Activated gamma-delta T cell treated with anti-CD3 and anti-CD28 coated beads, Interleukin-2, amount 50 U/mL, for 16 hours (primary cell): ENCODE data around the gene CAPZB.

ENCODE experiments used
- DNase-seq: peaks from one replicate; pipeline ENCODE4 v3.0.0-alpha.2; 2020; ENCODE audit warnings: low read depth

The CAPZB gene

DNA sequence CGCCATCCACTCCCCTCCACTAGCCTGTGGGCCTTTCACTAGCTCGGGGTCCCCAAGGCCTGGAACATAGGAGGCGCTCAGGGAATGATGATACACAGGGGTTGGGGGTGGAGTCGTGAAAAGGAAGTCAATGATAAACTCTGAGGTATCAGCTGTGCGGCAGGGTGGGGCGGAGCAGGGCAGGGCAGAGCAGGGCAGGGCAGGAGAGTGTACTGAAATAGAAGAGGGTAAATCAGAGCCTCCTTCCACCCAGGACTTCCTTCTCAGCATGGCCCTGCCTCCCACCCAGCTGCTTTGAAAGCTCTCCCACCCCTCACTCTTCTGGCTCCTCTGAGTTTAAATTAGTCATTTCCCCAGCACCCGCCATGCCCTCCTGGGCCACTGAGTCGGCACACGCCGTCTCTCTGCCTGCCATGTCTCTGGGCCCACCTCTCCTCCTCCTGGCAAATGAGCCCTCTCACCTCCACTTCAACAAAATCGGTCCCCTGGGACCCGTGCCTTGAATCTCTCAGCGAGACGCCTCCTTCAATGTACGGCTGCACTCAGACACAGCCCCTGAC lies 16.9 kb downstream of the CAPZB start:
- peak; percentile 49 for DNase-seq

DNA sequence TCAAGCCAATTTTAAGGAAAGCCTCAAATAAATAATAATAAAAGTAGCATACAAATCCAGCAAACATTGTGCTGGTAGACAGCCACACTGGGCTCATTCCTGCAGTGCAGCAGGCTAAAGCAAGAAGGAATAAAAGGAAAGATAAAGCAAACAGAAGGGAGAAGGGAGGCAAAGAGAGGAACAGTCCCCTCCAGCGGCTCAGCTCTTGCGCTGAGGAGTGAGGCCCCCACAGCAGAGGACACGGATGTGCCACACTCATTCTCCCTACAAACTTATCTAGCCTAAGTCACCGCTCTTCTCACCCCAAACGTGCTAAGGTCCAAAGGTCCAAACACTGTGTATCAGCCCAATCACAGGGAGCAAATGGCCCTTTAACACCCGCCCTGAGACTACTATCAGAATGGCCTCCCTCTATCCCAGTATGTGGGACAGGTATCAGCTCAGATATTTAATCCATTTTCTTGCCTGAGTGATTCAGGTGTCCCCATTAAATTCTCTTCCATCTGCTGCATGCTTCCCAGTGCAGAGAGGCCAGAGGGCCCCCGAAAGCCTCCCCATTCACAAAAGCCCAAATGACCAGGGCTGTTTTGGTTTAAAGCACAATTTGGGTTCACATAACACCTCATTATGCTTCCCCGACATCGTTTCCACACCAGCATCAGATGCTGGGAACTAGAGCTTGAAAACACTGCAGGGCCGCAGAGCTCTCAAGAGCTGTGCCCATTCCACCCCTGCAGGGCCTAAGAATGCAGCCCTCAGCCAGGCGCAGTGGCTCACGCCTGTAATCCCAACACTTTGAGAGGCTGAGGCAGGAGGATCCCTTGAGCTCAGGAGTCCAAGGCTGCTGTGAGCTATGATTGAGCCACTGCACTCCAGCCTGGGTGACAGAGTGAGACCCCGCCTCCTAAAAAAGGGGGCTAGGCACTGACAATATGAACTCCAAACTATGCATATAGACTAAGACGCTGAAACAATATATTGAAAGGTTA lies 17.8 kb downstream of the CAPZB start:
- no peak for DNase-seq

DNA sequence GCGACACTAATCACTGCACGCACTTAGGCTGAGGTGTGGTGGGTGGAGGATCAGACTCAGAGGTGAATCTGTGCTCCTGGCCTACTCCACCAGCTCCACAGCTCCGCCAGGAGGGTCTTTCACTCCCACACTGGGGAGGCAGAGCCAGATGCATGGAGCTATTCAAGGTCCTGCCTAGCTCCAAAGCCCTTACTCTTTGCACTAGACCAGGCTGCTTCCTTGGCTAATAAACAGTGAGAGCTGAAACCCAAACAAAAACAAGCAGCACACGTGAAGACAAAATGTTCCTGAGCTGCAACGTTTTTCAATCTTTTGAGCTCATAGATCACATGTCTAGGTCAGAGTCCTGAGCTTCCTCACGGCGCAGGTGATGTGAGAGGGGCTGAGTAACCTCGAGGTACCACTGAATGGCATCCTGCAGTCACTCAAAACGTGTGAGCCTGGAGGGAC lies 19.2 kb downstream of the CAPZB start:
- DNase-seq = no peak

DNA sequence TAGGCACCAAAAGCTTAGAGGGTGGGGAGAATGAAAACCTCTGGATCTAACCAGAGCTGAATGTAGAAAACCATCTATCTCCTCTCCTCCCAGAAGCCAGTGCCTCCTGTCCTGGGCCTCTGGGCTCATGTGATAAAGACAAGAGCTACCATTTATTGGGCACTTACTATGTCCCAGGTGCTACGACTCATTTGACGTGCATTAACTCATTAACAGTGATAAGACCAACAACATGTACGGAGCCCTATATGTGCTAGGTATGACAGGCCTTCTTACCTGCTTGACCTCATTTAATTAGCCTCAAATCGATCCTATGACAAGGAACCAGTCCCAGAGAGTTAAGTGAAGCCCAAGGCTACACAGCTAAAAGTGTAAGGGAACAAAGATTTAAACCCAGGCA lies 19.7 kb downstream of the CAPZB start:
- DNase-seq = no peak

DNA sequence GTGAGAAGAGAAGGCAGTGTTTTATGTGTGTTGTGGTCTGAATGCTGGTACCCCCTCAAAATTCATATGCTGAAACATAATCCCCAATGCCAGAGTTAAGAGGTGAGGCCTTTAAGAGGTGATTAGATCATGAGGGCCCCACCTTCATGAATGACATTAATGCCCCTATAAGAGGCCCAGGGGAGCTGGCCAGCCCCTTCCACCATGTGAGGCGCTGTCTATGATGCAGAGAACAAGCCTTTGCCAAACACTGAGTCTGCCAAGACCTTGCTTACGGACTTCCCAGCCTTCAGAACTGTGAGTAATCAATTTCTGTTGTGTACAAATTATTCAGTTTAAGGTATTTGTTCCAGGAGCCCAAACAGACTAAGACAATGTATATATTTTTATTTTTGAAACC lies 20.2 kb downstream of the CAPZB start:
- no peak for DNase-seq

DNA sequence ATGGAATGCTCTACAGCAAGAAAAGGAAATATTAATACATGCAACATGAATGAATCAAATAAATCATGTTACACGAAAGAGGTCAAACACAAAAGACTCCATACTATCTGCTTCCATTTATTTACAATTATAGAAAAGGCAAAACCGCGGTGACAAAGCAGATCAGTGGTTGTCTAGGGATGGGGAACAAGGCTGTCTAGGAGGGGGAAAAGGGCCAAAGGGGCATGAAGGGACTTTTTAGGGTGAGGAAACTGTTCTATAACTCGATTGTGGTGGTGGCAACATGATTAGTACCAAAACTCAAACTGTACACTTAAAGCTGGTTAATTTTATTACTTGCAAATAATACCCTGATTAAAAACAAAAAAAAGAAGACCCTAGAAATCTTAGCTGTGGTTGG lies 20.6 kb downstream of the CAPZB start:
- DNase-seq = no peak

DNA sequence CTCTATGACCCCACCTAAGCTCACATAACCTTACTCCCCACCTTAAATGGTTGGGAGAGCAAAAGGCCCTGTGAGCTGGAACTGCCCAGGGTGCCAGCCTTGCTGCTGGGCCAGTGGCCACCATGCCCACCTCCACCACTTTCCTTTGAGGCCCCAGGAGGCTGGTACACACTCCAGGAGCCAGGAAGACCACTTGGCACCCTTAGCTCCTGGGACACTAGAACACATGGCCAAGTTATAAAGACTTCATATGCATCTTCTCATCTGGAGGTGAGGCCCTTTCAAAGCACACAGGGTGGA lies 21.9 kb downstream of the CAPZB start:
- DNase-seq = no peak

DNA sequence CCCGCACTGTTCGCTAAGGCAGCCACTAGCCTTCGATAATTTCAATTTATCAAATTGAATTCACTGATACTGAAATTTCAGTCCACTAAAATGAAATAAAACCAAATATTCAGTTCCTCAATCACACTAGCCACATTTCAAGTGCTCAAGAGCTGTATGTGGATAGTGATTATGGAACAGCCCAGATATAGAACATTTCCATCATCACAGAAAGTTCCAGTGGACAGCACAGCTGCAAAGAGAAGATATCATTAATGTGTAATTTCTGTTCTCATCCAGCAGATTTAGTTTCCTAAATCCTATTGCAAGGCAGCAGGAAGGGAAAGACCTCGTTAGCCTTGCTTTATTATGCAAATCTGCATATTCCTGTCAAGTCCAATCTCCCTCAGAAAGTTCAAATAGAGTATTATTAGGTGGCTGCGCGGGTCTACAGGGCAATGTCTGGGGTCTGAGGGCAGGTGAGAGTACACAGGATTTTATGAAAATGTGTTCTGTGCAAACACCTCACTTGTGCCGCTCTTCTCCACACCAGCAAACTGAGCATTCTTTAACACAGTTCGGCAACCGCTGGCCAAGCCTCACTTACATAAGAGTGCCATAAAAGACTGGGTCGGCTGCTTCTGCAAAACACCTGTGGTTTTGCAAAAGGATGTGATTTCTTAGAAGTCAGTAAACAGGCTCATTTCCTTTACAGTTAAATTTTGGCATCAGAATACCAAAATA lies 22.4 kb downstream of the CAPZB start:
- DNase-seq = no peak

DNA sequence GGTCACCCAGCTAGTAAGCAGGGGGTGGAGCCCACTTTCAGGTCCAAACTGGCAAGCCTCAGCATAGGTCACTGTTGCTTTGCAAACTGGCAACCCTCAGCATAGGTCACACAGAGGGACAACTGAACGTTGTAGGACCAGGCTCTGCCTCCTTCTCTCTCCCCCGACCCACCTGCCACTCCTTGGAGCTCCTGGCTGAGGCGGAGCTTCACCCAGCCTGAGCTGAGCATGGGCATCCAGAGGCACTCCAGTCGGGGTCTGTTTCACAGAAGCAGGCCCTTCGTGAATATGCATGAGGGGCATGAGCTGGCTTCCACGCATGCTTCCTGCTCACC lies 24.2 kb downstream of the CAPZB start:
- no peak for DNase-seq

DNA sequence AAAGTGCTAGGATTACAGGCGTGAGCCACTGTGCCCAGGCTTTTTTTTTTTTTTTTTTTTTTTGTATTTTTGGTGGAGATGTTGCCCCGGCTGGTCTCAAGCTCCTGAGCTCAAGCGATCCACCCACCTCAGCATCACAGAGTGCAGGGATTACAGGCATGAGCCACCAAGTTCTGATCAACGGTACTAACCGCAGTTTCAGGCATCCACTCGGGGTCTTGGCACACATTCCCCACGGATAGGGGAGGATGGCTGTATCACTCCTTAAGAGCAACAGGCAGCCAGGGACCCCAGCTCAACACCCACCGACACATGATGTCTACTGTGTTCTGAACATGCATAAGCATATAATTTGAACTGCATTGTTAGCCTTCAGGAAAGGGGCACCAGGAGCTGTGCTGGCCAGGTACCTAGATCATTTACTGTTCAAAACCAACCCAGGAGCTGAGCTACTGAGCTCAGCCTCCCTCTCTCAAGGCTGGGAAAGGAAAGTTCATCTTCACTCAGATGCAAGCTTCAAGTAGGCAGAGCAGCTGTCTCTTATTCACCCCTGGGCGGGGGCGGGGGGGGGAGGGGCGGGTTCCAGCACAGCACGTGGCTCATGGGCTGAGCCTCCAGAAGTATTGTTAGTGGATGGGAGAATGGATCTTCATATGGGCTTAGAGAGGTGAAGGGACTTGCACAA lies 24.7 kb downstream of the CAPZB start:
- no peak for DNase-seq

DNA sequence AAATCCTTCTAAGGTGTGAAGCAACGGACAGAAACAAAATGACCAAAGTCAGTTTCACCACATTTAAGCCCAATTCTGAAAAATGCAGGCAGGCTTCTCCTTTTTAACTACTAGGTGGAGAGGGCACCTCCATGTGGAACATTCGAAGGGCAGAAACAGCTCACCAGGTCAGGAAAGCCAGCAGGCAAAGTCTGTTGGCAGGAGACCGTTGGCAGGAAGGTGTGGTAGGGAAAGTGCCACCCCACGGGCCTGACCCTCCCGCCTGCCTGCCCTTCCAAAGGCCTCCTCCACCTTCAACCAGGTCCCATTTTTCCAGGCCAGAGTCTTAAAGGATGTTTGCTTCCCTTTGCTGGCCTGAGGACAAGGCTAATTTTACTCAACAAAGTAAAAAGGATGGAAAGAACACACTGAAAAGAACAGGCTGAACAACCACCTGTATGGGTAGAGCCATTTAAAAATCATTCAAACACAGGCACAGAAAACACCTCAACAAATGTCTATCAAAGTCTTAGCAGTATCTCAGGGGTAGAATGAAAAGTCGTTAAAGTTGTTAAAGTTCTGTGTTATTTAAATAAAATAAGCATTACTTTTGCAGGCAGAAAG lies 26.4 kb downstream of the CAPZB start:
- DNase-seq = no peak

DNA sequence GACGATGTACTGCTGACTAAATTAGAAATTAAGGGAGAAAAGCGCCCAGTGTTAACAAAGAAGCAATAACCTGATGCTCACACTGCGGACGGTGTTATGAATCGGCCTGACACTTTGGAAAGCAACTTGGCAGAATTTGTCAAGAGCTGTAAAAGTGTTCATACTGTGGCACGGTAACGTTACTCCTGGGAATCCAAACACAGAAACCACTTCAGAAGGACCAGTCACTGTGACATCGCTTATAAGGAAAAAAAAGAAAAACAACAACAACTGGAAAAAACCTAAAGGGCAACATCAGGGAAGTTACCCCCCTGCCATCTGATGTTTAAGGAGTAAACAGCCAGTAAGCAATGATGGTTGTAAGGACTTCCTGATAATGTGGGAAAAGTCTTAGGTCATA lies 27.7 kb downstream of the CAPZB start:
- no peak for DNase-seq

DNA sequence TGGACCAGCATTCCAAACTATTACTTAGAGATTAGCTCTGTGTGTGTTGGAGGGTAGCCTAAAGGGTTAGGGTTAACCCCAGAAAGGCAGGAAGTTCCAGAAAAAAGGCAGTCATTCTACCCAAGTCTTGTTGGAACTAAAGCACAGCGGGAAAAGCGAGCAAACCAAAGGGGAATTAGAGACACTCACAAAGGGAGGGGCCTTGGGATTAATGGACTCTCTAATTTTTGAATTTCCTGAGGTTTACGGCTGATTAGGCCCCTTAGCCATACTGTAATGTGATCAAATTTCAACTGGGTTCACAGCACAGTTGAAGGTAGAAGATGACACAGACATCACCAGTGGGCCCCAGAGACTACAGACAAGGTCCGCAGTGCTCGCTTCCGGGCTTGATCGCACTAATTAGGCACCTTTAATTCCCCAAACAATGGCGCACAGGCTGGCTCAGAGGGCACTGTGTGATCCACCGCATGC lies 28.3 kb downstream of the CAPZB start:
- no peak for DNase-seq

DNA sequence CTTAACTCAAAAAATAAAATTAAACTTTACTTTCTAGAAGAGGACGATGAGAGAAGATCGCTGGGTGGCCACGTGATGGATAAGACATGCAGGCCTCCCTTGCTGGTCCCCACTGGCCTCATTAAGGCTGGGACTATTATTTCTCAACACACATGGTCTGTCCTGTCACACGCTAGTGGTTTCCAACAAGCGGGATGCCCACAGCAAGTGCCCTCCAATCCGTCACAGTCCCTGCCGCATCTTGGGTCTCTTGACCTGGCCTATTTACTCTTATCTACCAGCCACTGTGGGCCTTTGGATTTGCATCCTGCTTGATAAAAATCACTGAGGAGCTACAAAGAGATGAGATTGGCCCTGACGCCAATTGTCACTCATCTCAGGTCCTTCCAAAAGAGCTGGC lies 30.0 kb downstream of the CAPZB start:
- DNase-seq = no peak

DNA sequence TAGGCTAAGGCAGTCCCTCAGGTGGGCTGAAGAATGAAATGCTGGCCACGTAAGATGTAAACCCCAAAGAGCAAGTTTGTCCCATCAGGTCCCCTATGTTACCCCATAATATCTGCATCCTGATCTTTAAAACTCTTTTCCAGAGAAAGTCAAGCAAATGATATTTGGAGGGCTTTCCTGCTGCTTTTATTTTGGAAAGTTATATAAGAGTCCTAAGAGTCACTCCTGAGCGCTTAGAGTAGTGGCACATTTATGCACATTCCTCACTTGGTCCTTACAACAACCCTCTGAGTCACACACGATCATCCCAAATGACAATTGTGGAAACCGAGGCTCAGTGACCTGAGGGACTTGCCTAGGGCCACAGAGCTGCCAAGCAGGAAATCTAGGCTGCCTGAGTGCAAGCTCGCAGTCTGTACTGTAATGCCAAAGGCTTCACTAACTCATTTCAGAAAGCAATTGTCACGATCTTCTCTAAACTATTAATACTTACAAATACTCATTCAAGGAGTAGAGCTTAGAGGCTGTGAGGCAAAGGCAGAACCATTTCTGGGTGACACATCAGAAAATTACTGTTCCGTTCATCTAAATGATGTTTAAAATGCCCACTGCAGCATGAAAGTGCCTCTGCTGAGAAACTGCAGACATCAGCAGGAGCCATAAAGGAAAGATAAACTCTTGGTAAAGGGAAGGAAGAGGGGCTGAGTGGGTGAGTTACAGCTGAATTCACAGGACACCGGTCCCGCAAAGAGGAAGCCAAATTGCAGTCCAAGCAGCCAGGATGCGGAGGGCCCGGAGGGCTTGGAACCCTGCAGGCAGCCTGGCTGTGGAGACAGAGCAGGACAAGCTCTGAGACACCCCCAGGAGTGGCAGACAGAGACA lies 30.8 kb downstream of the CAPZB start:
- no peak for DNase-seq

DNA sequence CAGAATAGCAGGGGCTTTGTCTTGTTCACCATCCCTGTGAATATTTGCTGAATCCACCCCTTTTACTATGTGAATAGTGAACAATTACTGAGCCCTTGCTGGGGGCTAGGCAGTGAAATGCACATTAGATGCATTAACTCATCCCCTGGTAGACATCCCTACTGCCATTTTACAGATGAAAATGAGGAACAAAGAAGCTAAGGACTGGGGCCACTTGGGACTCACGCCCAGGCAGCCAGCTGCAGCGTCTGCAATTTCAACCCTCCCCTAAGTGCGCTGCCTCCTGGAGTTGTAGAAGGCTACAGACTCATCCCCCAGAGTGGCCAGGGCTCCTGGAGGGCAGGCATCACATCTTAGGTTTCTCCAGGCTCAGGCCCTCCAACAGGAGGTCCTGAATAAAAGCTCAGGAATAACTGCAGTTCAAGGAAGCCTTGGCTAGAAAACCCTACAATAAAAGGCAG lies 31.6 kb downstream of the CAPZB start:
- no peak for DNase-seq

DNA sequence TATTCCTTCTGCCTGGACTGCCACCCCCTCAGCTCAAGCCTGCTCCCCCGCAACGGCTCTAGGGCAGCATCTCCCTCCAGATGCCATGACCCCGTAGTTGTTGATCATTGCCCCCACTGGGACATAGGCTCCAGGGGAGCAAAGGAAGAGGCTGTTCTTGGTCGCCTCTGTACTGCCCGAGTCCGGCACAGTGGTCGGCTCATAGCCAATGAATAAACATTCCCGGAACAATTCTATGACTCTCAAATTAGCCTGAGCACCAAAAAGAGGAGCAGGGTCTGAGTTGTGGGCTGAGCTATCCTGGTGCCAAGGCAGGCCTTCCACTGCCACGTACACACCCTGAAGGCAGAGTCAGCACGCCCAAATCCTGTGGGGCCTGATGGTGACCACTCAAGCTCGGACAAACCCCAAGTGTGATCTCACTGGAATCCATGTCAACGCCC lies 33.1 kb downstream of the CAPZB start:
- no peak for DNase-seq

DNA sequence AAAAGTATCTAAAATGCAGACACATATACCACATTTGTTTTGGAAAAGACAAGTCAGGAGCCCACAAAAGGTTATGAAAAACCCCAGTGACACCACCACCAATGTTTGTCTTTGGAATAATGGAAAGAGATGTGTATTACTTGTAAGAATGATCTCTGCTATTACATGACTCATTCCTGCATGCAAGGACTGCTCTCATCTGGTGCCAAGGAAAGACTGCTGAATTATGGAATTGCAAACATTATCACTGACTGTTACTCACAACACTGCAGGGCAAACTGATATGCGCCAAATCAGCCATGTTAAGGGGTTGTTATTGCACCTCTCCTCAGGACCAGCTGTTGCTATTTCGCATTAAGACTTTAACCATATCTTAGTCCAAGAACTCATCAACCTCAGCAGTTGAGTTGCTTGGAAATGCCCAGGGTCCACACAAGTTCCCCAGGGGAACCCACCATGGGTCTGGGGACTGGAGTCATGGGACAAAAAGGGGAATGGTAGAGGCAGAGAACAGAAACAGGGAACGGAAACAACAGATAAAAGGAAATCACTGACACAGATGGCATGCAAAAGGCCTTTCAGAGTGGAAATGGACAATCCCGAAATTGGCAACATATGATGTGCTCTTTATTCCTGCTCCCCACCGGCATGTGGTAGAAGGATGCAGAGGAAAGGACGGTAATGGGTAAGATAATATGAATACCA lies 34.4 kb downstream of the CAPZB start:
- no peak for DNase-seq

DNA sequence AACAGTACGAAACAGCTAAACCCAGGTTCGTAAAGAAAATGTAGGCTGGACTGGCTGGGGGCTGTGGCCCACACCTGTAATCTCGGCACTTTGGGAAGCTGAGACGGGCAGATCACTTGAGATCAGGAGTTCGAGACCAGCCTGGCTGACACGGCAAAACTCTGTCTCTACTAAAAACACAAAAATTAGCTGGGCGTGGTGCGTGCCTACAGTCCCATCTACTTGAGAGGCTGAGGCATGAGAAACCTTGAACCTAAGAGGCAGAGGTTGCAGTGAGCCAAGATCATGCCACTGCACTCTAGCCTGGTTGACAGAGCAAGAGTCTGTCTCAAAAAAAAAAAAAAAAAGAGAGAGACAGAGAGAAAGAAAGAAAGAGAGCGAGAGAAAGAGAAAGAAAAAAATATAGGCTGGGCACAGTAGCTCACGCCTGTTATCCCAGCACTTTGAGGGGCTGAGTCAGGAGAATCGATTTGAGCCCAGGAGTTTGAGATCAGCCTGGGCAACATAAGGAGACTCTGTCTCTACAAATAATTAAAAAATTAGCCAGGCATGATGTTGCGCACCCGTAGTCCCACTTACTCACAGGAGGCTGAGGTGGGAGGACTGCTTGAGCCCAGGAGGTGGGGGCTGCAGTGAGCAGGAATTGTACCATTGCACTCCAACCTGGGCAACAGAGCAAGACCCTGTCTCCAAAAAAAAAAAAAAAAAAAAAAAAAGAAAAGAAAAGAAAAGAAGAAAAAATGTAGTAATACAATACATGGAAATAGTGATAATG lies 35.7 kb downstream of the CAPZB start:
- DNase-seq = no peak
